T-cell (primary cell): ENCODE results near the gene TNNT3. TPM values are rescaled to one million over a fixed set of nuclear protein-coding genes. Genes with fewer than 3 reads are reported as not detected.

Experiments
- ATAC-seq, 4 experiments: fragments of 200-7000 bp in 3 of 4; fragments of 150-1000 bp in 1 of 4; cut with Tn5 transposase; replicated peaks in 1 of 4; 1 replicate in 3 of 4; 2 replicates in 1 of 4; pipeline ENCODE4 v1.10.0; 2021; ENCODE audit warnings: moderate library complexity in 3 of 4, mild to moderate bottlenecking in 2 of 4, moderate number of reproducible peaks in 1 of 4
- CTCF ChIA-PET, 2 donors: fragments of 300-600 bp; sonication (Branson Sonifier 250); formaldehyde crosslinking; loops; one replicate each; lab custom pipeline; 2022; ENCODE audit warnings: antibody characterized with exemption in 2 of 2; lab: Charles Lee
- POLR2A ChIA-PET, 2 donors: fragments of 300-600 bp; sonication (Branson Sonifier 250); formaldehyde crosslinking; loops; one replicate each; lab custom pipeline; 2022; ENCODE audit warnings: antibody characterized with exemption in 2 of 2; lab: Charles Lee
- DNase-seq, 35 experiments: peaks; one replicate each; pipeline versions ENCODE4 v3.0.0 to v3.0.0-alpha.2; 2013 to 2023
- H3K27ac ChIP-seq: one replicate; pipeline ENCODE4 v1.5.1; 2013; ENCODE audit warnings: low read length
- H3K27me3 ChIP-seq, 2 experiments: replicated peaks in 1 of 2; 1 replicate in 1 of 2; 2 replicates in 1 of 2; pipeline versions ENCODE4 v1.6.1 to v1.7.0; 2013; ENCODE audit warnings: low read length in 1 of 2, mixed read lengths in 1 of 2; ENCODE audit not compliant: control insufficient read depth in 2 of 2, insufficient read depth in 2 of 2; ENCODE audit errors: extremely low read depth in 1 of 2
- H3K36me3 ChIP-seq, 2 donors: 1 replicate in 1 of 2; 2 replicates in 1 of 2; pipeline versions ENCODE4 v1.6.1 to v1.7.0; 2013; ENCODE audit warnings: low read length in 1 of 2; ENCODE audit not compliant: control insufficient read depth in 2 of 2, insufficient read depth in 1 of 2; ENCODE audit errors: extremely low read depth in 1 of 2
- H3K4me1 ChIP-seq, 2 experiments: 1 replicate in 1 of 2; 2 replicates in 1 of 2; pipeline versions ENCODE4 v1.6.1 to v1.7.0; 2013; ENCODE audit warnings: low read length in 2 of 2, mixed read lengths in 1 of 2; ENCODE audit not compliant: insufficient read depth in 2 of 2, control insufficient read depth in 1 of 2; ENCODE audit errors: extremely low read depth in 1 of 2
- H3K4me3 ChIP-seq, 2 donors: 1 replicate in 1 of 2; 2 replicates in 1 of 2; pipeline versions ENCODE4 v1.5.1 to v1.7.0; 2013; ENCODE audit warnings: mild to moderate bottlenecking in 2 of 2, low read length in 1 of 2, moderate library complexity in 1 of 2; ENCODE audit not compliant: control insufficient read depth in 1 of 2; ENCODE audit errors: extremely low read depth in 1 of 2
- H3K9me3 ChIP-seq: 2 replicates; pipeline ENCODE4 v1.7.0; 2013
- H3K27ac Mint-ChIP-seq, 2 donors: one replicate each; pipeline ENCODE4 v1.8.0; 2020 to 2021; ENCODE audit warnings: mild to moderate bottlenecking in 2 of 2, mixed read lengths in 2 of 2
- H3K27me3 Mint-ChIP-seq, 2 donors: one replicate each; pipeline ENCODE4 v1.8.0; 2021 to 2022; ENCODE audit warnings: mixed read lengths in 2 of 2
- H3K36me3 Mint-ChIP-seq: one replicate; pipeline ENCODE4 v1.8.0; 2021; ENCODE audit warnings: mixed read lengths
- H3K4me1 Mint-ChIP-seq, 3 donors: one replicate each; pipeline ENCODE4 v1.8.0; 2020 to 2022; ENCODE audit warnings: mixed read lengths in 3 of 3, mild to moderate bottlenecking in 1 of 3
- H3K4me3 Mint-ChIP-seq, 3 donors: one replicate each; pipeline ENCODE4 v1.8.0; 2020 to 2022; ENCODE audit warnings: mild to moderate bottlenecking in 3 of 3, mixed read lengths in 3 of 3, moderate library complexity in 3 of 3
- H3K9me3 Mint-ChIP-seq, 3 donors: one replicate each; pipeline ENCODE4 v1.8.0; 2020 to 2022; ENCODE audit warnings: mixed read lengths in 3 of 3
- WGBS: methylation state at CpG from one replicate; pipeline ENCODE4 v1.1.5; 2013; ENCODE audit warnings: missing lambda C conversion rate; ENCODE audit not compliant: insufficient coverage; 5-methylcytosine and 5-hydroxymethylcytosine counted together
- total RNA-seq, 35 experiments: library from RNA in 6 of 35; stranded (reverse) in 6 of 35; fragments of 120-200 nt in 1 of 35; gene quantifications; one replicate each; pipeline versions ENCODE4 v1.2.1 to v1.2.4 and lab custom pipeline; 2013 to 2026

TNNT3 gene
- total RNA-seq, 5 donors from 2014 or later (not counting 1 experiment from before 2014, with no cell fraction given), result 15.9 to 22.1 (median 18.2) TPM

DNA sequence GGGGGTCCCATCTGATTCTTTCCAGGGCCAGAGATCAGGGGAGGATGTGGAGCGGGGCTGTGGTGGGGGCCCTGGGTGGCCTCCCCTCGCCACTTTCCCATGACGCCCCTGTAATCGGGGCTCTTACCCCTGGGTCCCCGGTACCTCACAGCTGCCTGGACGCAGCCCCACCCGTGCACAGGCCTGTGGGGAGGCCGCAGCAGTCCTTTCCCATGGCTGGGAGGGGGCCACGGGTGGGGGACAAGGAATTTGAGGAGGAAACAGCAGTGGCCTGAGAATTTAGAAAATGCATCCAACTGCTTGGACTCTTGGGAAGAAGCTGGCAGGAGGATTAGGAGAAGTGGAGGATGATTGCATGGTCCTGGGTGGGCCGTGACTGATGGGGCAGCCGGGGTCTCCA lies 60.1 kb downstream of the TNNT3 start:
- Mint-ChIP-seq H3K27me3 (no peaks in the 10 kb centered on the region), H3K27ac (no peak overlapping the region), H3K9me3 (no peaks in the 10 kb centered on the region), H3K4me3 (no peak overlapping the region), H3K36me3 (no peaks in the 10 kb centered on the region), H3K4me1 (no peaks in the 10 kb centered on the region)
- no peaks in the 10 kb centered on the region for H3K9me3 ChIP-seq
- no peaks in the 10 kb centered on the region for H3K4me1 ChIP-seq
- DNase-seq (no peak), ATAC-seq (no peak)
- POLR2A ChIA-PET, result no interaction called here
- no peaks in the 10 kb centered on the region for H3K36me3 ChIP-seq
- H3K27me3 ChIP-seq, result no peaks in the 10 kb centered on the region
- H3K27ac ChIP-seq, result no peak overlapping the region
- CTCF ChIA-PET, result no interaction called here
- WGBS, result no CpG with 5 or more reads among the region's 11 CpGs
- no peak overlapping the region for H3K4me3 ChIP-seq

DNA sequence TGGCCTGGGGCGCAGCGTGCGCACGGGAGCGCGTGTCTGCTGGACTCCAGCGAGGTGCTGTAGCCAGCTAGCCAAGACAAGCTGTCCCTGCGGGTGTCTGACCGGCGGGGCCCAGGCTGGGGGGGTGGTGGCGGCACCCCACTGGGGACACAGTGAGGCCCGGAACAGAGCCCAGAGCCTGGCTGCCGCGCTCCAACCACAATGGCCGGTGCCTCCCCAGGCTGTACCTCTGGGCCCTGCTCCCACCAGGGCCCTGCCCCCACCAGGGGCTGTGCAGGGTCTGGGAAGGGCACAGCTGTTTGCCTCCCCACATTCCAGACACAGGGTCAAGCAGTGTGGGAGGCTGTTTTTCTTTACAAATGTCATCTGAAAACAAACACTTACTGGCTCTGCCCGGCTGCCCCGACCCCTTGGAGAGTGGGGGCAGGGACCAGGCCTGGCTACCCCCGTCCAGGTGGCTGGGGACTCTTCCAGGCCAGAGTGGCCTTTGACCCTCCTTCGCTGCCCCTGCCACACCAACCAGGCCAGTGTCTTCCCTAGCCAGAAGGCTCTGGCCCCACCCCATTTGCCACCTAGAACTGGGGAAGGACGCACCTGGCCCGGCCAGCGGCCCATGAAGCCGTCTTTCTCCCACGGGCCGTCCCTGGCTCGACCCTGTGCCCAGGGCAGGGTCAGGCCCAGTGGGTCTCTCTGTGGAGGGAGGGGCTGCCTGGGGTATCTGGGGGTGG lies 63.5 kb downstream of the TNNT3 start:
- Mint-ChIP-seq H3K4me1 (no peaks in the 10 kb centered on the region), H3K27ac (no peak overlapping the region), H3K36me3 (no peaks in the 10 kb centered on the region), H3K27me3 (no peaks in the 10 kb centered on the region), H3K9me3 (no peaks in the 10 kb centered on the region), H3K4me3 (no peak overlapping the region)
- no peaks in the 10 kb centered on the region for H3K27me3 ChIP-seq
- no peak overlapping the region for H3K27ac ChIP-seq
- no peaks in the 10 kb centered on the region for H3K9me3 ChIP-seq
- ChIA-PET CTCF (no interaction called here), POLR2A (no interaction called here)
- H3K4me1 ChIP-seq, result no peaks in the 10 kb centered on the region
- H3K4me3 ChIP-seq, result no peak overlapping the region
- no peak for DNase-seq
- no CpG with 5 or more reads among the region's 26 CpGs for WGBS
- ATAC-seq, result no peak
- no peaks in the 10 kb centered on the region for H3K36me3 ChIP-seq

DNA sequence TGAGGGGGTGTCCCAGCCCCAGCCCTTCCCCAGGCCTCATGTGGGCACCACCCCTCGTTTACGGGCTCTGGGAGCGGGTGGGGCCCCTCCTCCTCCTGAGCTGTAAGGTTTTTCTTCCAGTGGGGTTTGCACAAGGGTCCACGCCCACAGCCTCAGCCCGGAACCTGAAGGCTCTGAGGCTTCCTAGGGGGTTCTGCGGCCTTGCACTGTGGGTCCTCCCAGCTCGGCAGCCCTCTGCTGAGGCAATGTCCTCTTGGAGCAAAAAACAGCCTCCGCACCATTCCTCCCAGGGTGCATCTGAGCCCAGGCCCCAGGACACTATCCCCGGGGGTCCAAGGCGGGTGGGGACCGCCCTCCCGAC lies 64.1 kb downstream of the TNNT3 start:
- no peak overlapping the region for H3K4me3 ChIP-seq
- no peaks in the 10 kb centered on the region for H3K4me1 ChIP-seq
- ChIA-PET POLR2A (no interaction called here), CTCF (no interaction called here)
- no peak overlapping the region for H3K27ac ChIP-seq
- no peak overlapping the region for H3K27ac Mint-ChIP-seq
- H3K4me3 Mint-ChIP-seq, result no peak overlapping the region
- no peaks in the 10 kb centered on the region for H3K36me3 ChIP-seq
- H3K27me3 ChIP-seq, result no peaks in the 10 kb centered on the region
- ATAC-seq (no peak), DNase-seq (no peak)
- H3K9me3 ChIP-seq, result no peaks in the 10 kb centered on the region
- no CpG with 5 or more reads among the region's 12 CpGs for WGBS
- no peaks in the 10 kb centered on the region for H3K4me1 Mint-ChIP-seq
- H3K9me3 Mint-ChIP-seq, result no peaks in the 10 kb centered on the region
- H3K27me3 Mint-ChIP-seq, result no peaks in the 10 kb centered on the region
- no peaks in the 10 kb centered on the region for H3K36me3 Mint-ChIP-seq

DNA sequence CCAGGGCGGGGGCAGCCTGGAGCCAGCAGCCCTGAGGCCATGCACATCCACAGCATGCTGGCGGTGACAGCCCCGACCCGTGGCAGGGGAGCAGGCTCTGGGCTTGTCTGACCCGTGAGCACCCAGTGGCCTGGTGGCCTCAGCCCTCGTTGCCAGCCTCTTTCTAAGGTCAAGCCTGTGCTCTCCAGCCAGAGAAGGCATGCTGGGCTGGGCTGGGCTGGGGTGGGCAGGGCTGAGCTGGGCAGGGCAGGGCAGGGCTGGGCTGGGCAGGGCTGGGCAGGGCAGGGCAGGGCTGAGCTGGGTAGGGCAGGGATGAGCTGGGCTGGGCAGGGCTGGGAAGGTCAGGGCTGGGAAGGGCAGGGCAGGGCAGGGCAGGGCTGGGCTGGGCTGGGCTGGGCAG lies 67.5 kb downstream of the TNNT3 start:
- ATAC-seq, result no peak

GRCh38 chr11:1988174-1988573 lies 68.7 kb downstream of the TNNT3 start:
- H3K4me3 Mint-ChIP-seq, result no peak overlapping the region
- no peaks in the 10 kb centered on the region for H3K27me3 Mint-ChIP-seq
- no CpG with 5 or more reads among the region's 11 CpGs for WGBS
- no peaks in the 10 kb centered on the region for H3K4me1 Mint-ChIP-seq
- no peaks in the 10 kb centered on the region for H3K36me3 Mint-ChIP-seq
- H3K9me3 Mint-ChIP-seq, result no peaks in the 10 kb centered on the region
- H3K9me3 ChIP-seq, result no peaks in the 10 kb centered on the region
- no peak for ATAC-seq
- no peaks in the 10 kb centered on the region for H3K4me1 ChIP-seq
- H3K27me3 ChIP-seq, result no peaks in the 10 kb centered on the region
- CTCF ChIA-PET, result no interaction called here
- no peaks in the 10 kb centered on the region for H3K36me3 ChIP-seq
- DNase-seq, result no peak
- POLR2A ChIA-PET, result no interaction called here
- H3K4me3 ChIP-seq, result no peak overlapping the region
- no peak overlapping the region for H3K27ac ChIP-seq
- no peak overlapping the region for H3K27ac Mint-ChIP-seq

More for the DNA sequence above, 67.5 kb downstream of the TNNT3 start:
- Mint-ChIP-seq H3K4me3 (no peak overlapping the region), H3K36me3 (no peaks in the 10 kb centered on the region), H3K9me3 (no peaks in the 10 kb centered on the region), H3K27me3 (no peaks in the 10 kb centered on the region), H3K4me1 (no peaks in the 10 kb centered on the region), H3K27ac (no peak overlapping the region)
- CTCF ChIA-PET, result no interaction called here
- H3K4me1 ChIP-seq, result no peaks in the 10 kb centered on the region
- no peak overlapping the region for H3K4me3 ChIP-seq
- no peak overlapping the region for H3K27ac ChIP-seq
- H3K9me3 ChIP-seq, result no peaks in the 10 kb centered on the region
- WGBS, result no CpG with 5 or more reads among the region's 6 CpGs
- H3K27me3 ChIP-seq, result no peaks in the 10 kb centered on the region
- no peaks in the 10 kb centered on the region for H3K36me3 ChIP-seq
- DNase-seq, result no peak
- POLR2A ChIA-PET, result no interaction called here

Other genes starting within 250 kb of the TNNT3 start
- gene KRTAP5-6, start 222.5 kb upstream of the TNNT3 start, total RNA-seq, result not detected
- gene IFITM10, start 169.1 kb upstream of the TNNT3 start, total RNA-seq, result 1 to 10 TPM in 4 of 5 donors, under 1 TPM in 1; 0.72 to 4.2 (median 1.8) TPM
- 100 to 1,000 TPM in 3 of 5 donors, 10 to 100 TPM in 2; 91.9 to 187 (median 163) TPM for gene CTSD, start 155.8 kb upstream of the TNNT3 start, total RNA-seq
- gene SYT8, start 84.7 kb upstream of the TNNT3 start, total RNA-seq, result not detected
- under 1 TPM in 1 of 5 donors, not detected in 4; 0.39 TPM for gene TNNI2, start 80.7 kb upstream of the TNNT3 start, total RNA-seq
- gene LSP1, start 66.6 kb upstream of the TNNT3 start, total RNA-seq, result 100 to 1,000 TPM; 286 to 514 (median 375) TPM
- gene PRR33, start 27.8 kb upstream of the TNNT3 start, total RNA-seq, result under 1 TPM in 2 of 5 donors, not detected in 3; 0.10 to 0.12 TPM
- gene MRPL23, start 27.6 kb downstream of the TNNT3 start, total RNA-seq, result 10 to 100 TPM; 34.5 to 58.8 (median 37.8) TPM
- gene H19, start 78.1 kb downstream of the TNNT3 start, total RNA-seq, result 1 to 10 TPM in 3 of 5 donors, not detected in 2; 1.7 to 2.3 (median 2.0) TPM
- under 1 TPM in 4 of 5 donors, not detected in 1; 0.30 to 0.98 (median 0.60) TPM for gene IGF2, start 219.7 kb downstream of the TNNT3 start, total RNA-seq
- under 1 TPM in 2 of 5 donors, not detected in 3; 0.53 to 0.82 TPM for gene INS, start 241.5 kb downstream of the TNNT3 start, total RNA-seq